ENCODE measurements around the gene RARRES1. TPM values are rescaled to one million over a fixed set of nuclear protein-coding genes. Genes with fewer than 3 reads are reported as not detected.

Gene RARRES1
- total and polyA plus RNA-seq, 2 experiments from 2014 or later: 0.10 to 0.82 TPM

- TF ChIP-seq NANOG (IDR thresholded peaks at IDR 0.05; ENCODE audit: borderline replicate concordance): no peak
- TF ChIP-seq ETS1 (IDR thresholded peaks at IDR 0.05): no peak
These were observed 15.2 kb upstream of the RARRES1 start (continued) for GRCh38 chr3:158747417-158747816.

- Histone ChIP-seq H4K20me1 (replicated peaks; ENCODE audit: insufficient read depth) (no peaks in the 10 kb centered on the region), H3K4me2 (no peak overlapping the region), H3K27ac (ENCODE audit: low read depth) (no peak overlapping the region), H3K4me3 (no peak overlapping the region), H2AFZ (no peak overlapping the region), H3F3A (replicated peaks; ENCODE audit: low read depth) (no peaks in the 10 kb centered on the region), H3K79me2 (replicated peaks; ENCODE audit: insufficient read depth) (no peaks in the 10 kb centered on the region), H3K9me2 (ENCODE audit: insufficient read depth) (no peaks in the 10 kb centered on the region), H3K36me3 (ENCODE audit: insufficient read depth) (no peaks in the 10 kb centered on the region), H3K27me3 (ENCODE audit: insufficient read depth) (no peaks in the 10 kb centered on the region), H3K4me1 (ENCODE audit: insufficient read depth) (no peaks in the 10 kb centered on the region)
- Mint-ChIP-seq H3K36me3 (ENCODE audit: low read depth) (no peaks in the 10 kb centered on the region; the same call in 2 of the 3 replicates), H3K4me3 (no peak overlapping the region), H3K4me1 (no peaks in the 10 kb centered on the region; the same call in 2 of the 3 replicates), H3K9me3 (no peaks in the 10 kb centered on the region; the same call in 2 of the 3 replicates), H3K27ac (no peak overlapping the region; the same call in 1 of the 2 replicates), H3K27me3 (ENCODE audit: insufficient read depth, low read depth, poor library complexity) (no peaks in the 10 kb centered on the region)
- TF ChIP-seq STAT1 (IDR thresholded peaks at IDR 0.05; ENCODE audit: unreplicated experiment) (no peak), ZNF114 (CRISPR knock-in tag; IDR thresholded peaks at IDR 0.05) (no peak)
- no peak for DNase-seq (ENCODE audit: low spot score)
- ATAC-seq: no peak
These were observed 13.3 kb upstream of the RARRES1 start for GRCh38 chr3:158745551-158745950.

- Histone ChIP-seq H3K4me2 (no peak overlapping the region), H3K79me2 (replicated peaks; ENCODE audit: insufficient read depth) (no peaks in the 10 kb centered on the region), H3K27me3 (ENCODE audit: insufficient read depth) (no peaks in the 10 kb centered on the region), H3K9me2 (ENCODE audit: insufficient read depth) (no peaks in the 10 kb centered on the region), H3K4me3 (no peak overlapping the region), H3F3A (replicated peaks; ENCODE audit: low read depth) (no peaks in the 10 kb centered on the region), H2AFZ (no peak overlapping the region), H3K27ac (ENCODE audit: low read depth) (no peak overlapping the region), H3K4me1 (ENCODE audit: insufficient read depth) (no peaks in the 10 kb centered on the region), H3K36me3 (ENCODE audit: insufficient read depth) (no peaks in the 10 kb centered on the region), H4K20me1 (replicated peaks; ENCODE audit: insufficient read depth) (no peaks in the 10 kb centered on the region)
- no peaks in the 10 kb centered on the region; the same call in 2 of the 3 replicates for H3K9me3 Mint-ChIP-seq
- DNase-seq (ENCODE audit: low spot score) (no peak), ATAC-seq (no peak)
- H3K4me1 Mint-ChIP-seq: no peaks in the 10 kb centered on the region; the same call in 2 of the 3 replicates
- H3K4me3 Mint-ChIP-seq: no peak overlapping the region
- H3K27me3 Mint-ChIP-seq (ENCODE audit: insufficient read depth, low read depth, poor library complexity): no peaks in the 10 kb centered on the region
- TF ChIP-seq JUNB (IDR thresholded peaks at IDR 0.05; ENCODE audit: unreplicated experiment): no peak
- no peak for TF ChIP-seq ETS1 (IDR thresholded peaks at IDR 0.05)
- no peak for TF ChIP-seq EZH2phosphoT487 (IDR thresholded peaks at IDR 0.05; ENCODE audit: unreplicated experiment)
- H3K27ac Mint-ChIP-seq: no peak overlapping the region
- no peaks in the 10 kb centered on the region; the same call in 2 of the 3 replicates for H3K36me3 Mint-ChIP-seq (ENCODE audit: low read depth)
These were observed 12.5 kb upstream of the RARRES1 start for GRCh38 chr3:158744567-158745288.

All from GM23338 (cell line).